DND-41 (cell line): ENCODE data around the gene IL21R.
A peak's percentile ranks its signal among the peaks of the same experiment; 100 is the strongest.

Experiments
- ATAC-seq: fragments of 200-7000 bp; cut with Tn5 transposase; 3 replicates; pipeline ENCODE4 v1.9.1; 2021; ENCODE audit warnings: low read depth; ENCODE audit not compliant: insufficient read depth
- DNase-seq: peaks from one replicate; pipeline ENCODE4 v3.0.0-alpha.2; 2020
- H2AFZ ChIP-seq: 2 replicates; pipeline ENCODE4 v1.6.0; 2012; ENCODE audit warnings: low read depth, low read length
- H3K27ac ChIP-seq: 2 replicates; pipeline ENCODE4 v1.5.1; 2012; ENCODE audit warnings: low read length, inconsistent platforms
- H3K27me3 ChIP-seq: fragments of 200-600 bp; sonication (generic); 2 replicates; pipeline ENCODE4 v1.6.0; 2012; ENCODE audit warnings: low read length, mild to moderate bottlenecking, inconsistent platforms; ENCODE audit not compliant: insufficient read depth, poor library complexity
- H3K36me3 ChIP-seq: 2 replicates; pipeline ENCODE4 v1.5.1; 2012; ENCODE audit warnings: low read length, inconsistent platforms; ENCODE audit not compliant: insufficient read depth
- H3K4me1 ChIP-seq: 2 replicates; pipeline ENCODE4 v1.5.1; 2012; ENCODE audit warnings: mild to moderate bottlenecking, low read length; ENCODE audit not compliant: insufficient read depth
- H3K4me2 ChIP-seq: 2 replicates; pipeline ENCODE4 v1.6.0; 2012; ENCODE audit warnings: mild to moderate bottlenecking, moderate library complexity, low read length, inconsistent platforms; ENCODE audit not compliant: insufficient read depth
- H3K4me3 ChIP-seq, 2 experiments: fragments of 200-600 bp in 1 of 2; shearing (Covaris generic) in 1 of 2; 2 replicates each; pipeline ENCODE4 v1.5.1; 2012 to 2016; ENCODE audit warnings: inconsistent platforms in 2 of 2, low read length in 2 of 2, mild to moderate bottlenecking in 2 of 2, low read depth in 1 of 2, moderate library complexity in 1 of 2
- H3K79me2 ChIP-seq: 2 replicates; pipeline ENCODE4 v1.6.0; 2012; ENCODE audit warnings: low read length, inconsistent platforms; ENCODE audit not compliant: insufficient read depth
- H3K9ac ChIP-seq: 2 replicates; pipeline ENCODE4 v1.6.0; 2012; ENCODE audit warnings: low read depth, mild to moderate bottlenecking, inconsistent platforms, low read length, moderate library complexity
- H3K9me3 ChIP-seq: 2 replicates; pipeline ENCODE4 v1.5.1; 2012; ENCODE audit warnings: low read length, moderate library complexity, mild to moderate bottlenecking, inconsistent platforms; ENCODE audit not compliant: insufficient read depth, severe bottlenecking
- H4K20me1 ChIP-seq: 2 replicates; pipeline ENCODE4 v1.6.0; 2012; ENCODE audit warnings: low read length; ENCODE audit not compliant: insufficient read depth
- EZH2 ChIP-seq: IDR thresholded peaks from 3 replicates; pipeline ENCODE4 v1.6.1; 2012; ENCODE audit warnings: borderline replicate concordance, low read depth, mild to moderate bottlenecking, moderate library complexity, low read length, inconsistent platforms; ENCODE audit not compliant: severe bottlenecking
- TF ChIP-seq, protein P1 (sequence below): IDR thresholded peaks from 2 replicates; pipeline ENCODE4 v1.5.1; 2012; ENCODE audit warnings: borderline replicate concordance, low read length, moderate library complexity, mild to moderate bottlenecking; ENCODE audit not compliant: poor library complexity, severe bottlenecking; ENCODE audit errors: extremely low read depth

The IL21R gene

DNA sequence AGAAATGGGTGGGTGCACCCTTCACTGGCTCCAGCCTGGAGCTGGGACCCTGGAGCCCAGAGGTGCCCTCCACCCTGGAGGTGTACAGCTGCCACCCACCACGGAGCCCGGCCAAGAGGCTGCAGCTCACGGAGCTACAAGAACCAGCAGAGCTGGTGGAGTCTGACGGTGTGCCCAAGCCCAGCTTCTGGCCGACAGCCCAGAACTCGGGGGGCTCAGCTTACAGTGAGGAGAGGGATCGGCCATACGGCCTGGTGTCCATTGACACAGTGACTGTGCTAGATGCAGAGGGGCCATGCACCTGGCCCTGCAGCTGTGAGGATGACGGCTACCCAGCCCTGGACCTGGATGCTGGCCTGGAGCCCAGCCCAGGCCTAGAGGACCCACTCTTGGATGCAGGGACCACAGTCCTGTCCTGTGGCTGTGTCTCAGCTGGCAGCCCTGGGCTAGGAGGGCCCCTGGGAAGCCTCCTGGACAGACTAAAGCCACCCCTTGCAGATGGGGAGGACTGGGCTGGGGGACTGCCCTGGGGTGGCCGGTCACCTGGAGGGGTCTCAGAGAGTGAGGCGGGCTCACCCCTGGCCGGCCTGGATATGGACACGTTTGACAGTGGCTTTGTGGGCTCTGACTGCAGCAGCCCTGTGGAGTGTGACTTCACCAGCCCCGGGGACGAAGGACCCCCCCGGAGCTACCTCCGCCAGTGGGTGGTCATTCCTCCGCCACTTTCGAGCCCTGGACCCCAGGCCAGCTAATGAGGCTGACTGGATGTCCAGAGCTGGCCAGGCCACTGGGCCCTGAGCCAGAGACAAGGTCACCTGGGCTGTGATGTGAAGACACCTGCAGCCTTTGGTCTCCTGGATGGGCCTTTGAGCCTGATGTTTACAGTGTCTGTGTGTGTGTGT lies 46.8 kb downstream of the IL21R start:
- no peak overlapping the region for H3K9ac ChIP-seq
- peaks cover 6% of the 10 kb centered on the region for H3K9me3 ChIP-seq
- H3K27me3 ChIP-seq = no peaks in the 10 kb centered on the region
- H3K27ac ChIP-seq = peak overlapping the region; percentile 16; the same call in 1 of the 2 replicates
- no peak overlapping the region for H3K4me2 ChIP-seq
- ATAC-seq (no peak), DNase-seq (no peak)
- H3K4me1 ChIP-seq = peaks cover 22% of the 10 kb centered on the region
- no peaks in the 10 kb centered on the region for H3K79me2 ChIP-seq
- no peaks in the 10 kb centered on the region for H4K20me1 ChIP-seq
- H3K4me3 ChIP-seq = no peak overlapping the region
- no peak overlapping the region for H2AFZ ChIP-seq
- H3K36me3 ChIP-seq = no peaks in the 10 kb centered on the region
- TF ChIP-seq, protein P1, sequence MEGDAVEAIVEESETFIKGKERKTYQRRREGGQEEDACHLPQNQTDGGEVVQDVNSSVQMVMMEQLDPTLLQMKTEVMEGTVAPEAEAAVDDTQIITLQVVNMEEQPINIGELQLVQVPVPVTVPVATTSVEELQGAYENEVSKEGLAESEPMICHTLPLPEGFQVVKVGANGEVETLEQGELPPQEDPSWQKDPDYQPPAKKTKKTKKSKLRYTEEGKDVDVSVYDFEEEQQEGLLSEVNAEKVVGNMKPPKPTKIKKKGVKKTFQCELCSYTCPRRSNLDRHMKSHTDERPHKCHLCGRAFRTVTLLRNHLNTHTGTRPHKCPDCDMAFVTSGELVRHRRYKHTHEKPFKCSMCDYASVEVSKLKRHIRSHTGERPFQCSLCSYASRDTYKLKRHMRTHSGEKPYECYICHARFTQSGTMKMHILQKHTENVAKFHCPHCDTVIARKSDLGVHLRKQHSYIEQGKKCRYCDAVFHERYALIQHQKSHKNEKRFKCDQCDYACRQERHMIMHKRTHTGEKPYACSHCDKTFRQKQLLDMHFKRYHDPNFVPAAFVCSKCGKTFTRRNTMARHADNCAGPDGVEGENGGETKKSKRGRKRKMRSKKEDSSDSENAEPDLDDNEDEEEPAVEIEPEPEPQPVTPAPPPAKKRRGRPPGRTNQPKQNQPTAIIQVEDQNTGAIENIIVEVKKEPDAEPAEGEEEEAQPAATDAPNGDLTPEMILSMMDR = no peak
- TF ChIP-seq EZH2 = no peak

DNA sequence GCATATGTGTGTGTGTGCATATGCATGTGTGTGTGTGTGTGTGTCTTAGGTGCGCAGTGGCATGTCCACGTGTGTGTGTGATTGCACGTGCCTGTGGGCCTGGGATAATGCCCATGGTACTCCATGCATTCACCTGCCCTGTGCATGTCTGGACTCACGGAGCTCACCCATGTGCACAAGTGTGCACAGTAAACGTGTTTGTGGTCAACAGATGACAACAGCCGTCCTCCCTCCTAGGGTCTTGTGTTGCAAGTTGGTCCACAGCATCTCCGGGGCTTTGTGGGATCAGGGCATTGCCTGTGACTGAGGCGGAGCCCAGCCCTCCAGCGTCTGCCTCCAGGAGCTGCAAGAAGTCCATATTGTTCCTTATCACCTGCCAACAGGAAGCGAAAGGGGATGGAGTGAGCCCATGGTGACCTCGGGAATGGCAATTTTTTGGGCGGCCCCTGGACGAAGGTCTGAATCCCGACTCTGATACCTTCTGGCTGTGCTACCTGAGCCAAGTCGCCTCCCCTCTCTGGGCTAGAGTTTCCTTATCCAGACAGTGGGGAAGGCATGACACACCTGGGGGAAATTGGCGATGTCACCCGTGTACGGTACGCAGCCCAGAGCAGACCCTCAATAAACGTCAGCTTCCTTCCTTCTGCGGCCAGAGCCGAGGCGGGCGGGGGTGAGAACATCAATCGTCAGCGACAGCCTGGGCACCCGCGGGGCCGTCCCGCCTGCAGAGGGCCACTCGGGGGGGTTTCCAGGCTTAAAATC lies 47.6 kb downstream of the IL21R start:
- H3K27ac ChIP-seq = no peak overlapping the region
- H4K20me1 ChIP-seq = no peaks in the 10 kb centered on the region
- H3K4me3 ChIP-seq = no peak overlapping the region
- peaks cover 22% of the 10 kb centered on the region for H3K4me1 ChIP-seq
- H2AFZ ChIP-seq = no peak overlapping the region
- H3K36me3 ChIP-seq = no peaks in the 10 kb centered on the region
- H3K27me3 ChIP-seq = no peaks in the 10 kb centered on the region
- no peak for ATAC-seq
- peaks cover under 1% of the 10 kb centered on the region for H3K9me3 ChIP-seq
- H3K4me2 ChIP-seq = no peak overlapping the region
- TF ChIP-seq, protein P1 = no peak
- TF ChIP-seq EZH2 = no peak
- DNase-seq = no peak
- no peaks in the 10 kb centered on the region for H3K79me2 ChIP-seq
- no peak overlapping the region for H3K9ac ChIP-seq

DNA sequence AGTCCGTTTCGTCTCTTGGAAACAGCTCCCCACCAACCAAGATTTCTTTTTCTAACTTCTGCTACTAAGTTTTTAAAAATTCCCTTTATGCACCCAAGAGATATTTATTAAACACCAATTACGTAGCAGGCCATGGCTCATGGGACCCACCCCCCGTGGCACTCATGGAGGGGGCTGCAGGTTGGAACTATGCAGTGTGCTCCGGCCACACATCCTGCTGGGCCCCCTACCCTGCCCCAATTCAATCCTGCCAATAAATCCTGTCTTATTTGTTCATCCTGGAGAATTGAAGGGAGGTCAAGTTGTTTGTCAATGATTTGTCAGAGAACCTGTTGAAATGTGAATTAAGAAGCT lies 48.2 kb downstream of the IL21R start:
- Histone ChIP-seq H3K9ac (no peak overlapping the region), H3K27ac (no peak overlapping the region), H3K79me2 (no peaks in the 10 kb centered on the region), H4K20me1 (no peaks in the 10 kb centered on the region), H3K4me2 (no peak overlapping the region), H2AFZ (no peak overlapping the region), H3K36me3 (no peaks in the 10 kb centered on the region), H3K4me3 (no peak overlapping the region), H3K27me3 (no peaks in the 10 kb centered on the region), H3K4me1 (peaks cover 22% of the 10 kb centered on the region), H3K9me3 (no peaks in the 10 kb centered on the region)
- DNase-seq = no peak
- TF ChIP-seq, protein P1 = no peak
- TF ChIP-seq EZH2 = no peak
- no peak for ATAC-seq
